BLaER1 (cell line): Measurements from ENCODE around the gene PRAME.
"Not testable (repeated sequence)": the region's sequence is repeated elsewhere in the genome, so short reads cannot be mapped to it uniquely, and the experiment has no call there.

Experiments
- H3K27ac ChIP-seq: shearing (Covaris generic); formaldehyde crosslinking; 2 replicates; pipeline ENCODE4 v1.8.1; 2022
- H3K27me3 ChIP-seq: shearing (Covaris generic); formaldehyde crosslinking; 2 replicates; pipeline ENCODE4 v1.8.1; 2022
- H3K36me3 ChIP-seq: shearing (Covaris generic); formaldehyde crosslinking; 2 replicates; pipeline ENCODE4 v1.8.1; 2022
- H3K4me1 ChIP-seq: shearing (Covaris generic); formaldehyde crosslinking; 2 replicates; pipeline ENCODE4 v1.8.1; 2022
- H3K4me2 ChIP-seq: shearing (Covaris generic); formaldehyde crosslinking; 2 replicates; pipeline ENCODE4 v1.8.1; 2022
- H3K4me3 ChIP-seq: shearing (Covaris generic); formaldehyde crosslinking; 2 replicates; pipeline ENCODE4 v1.8.1; 2022
- H3K9ac ChIP-seq: shearing (Covaris generic); formaldehyde crosslinking; 2 replicates; pipeline ENCODE4 v1.8.1; 2022
- H3K9me3 ChIP-seq: shearing (Covaris generic); formaldehyde crosslinking; 2 replicates; pipeline ENCODE4 v1.8.1; 2022
- H4K20me1 ChIP-seq: shearing (Covaris generic); formaldehyde crosslinking; 2 replicates; pipeline ENCODE4 v1.8.1; 2022
- Cebpa-rat ChIP-seq: shearing (Covaris generic); IDR thresholded peaks from 2 replicates; pipeline ENCODE4 v1.8.1; 2022

The PRAME gene

DNA sequence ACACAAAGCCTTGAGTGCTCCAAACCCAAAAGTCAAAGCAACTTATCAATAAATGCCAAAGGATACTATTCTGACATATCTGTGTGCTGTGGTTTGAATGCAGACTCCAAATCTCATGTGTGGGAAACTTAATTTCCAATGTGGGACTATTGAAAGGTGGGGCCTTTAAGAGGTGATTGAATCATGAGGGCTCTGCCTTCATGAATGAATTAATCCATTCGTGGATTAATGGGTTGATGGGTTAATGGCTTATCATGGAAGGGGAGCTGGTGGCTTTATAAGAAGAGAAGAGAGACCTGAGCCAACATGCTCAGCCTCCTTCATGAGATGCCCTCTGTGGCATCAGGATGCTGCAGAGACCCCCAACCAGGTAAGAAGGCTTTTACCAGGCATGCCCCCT lies 22.1 kb downstream of the PRAME start:
- Histone ChIP-seq H3K4me1 (no peaks in the 10 kb centered on the region), H3K27me3 (no peaks in the 10 kb centered on the region), H3K4me2 (no peak overlapping the region), H3K27ac (no peak overlapping the region), H4K20me1 (no peaks in the 10 kb centered on the region), H3K36me3 (no peaks in the 10 kb centered on the region), H3K9ac (no peak overlapping the region), H3K4me3 (no peak overlapping the region), H3K9me3 (no peaks in the 10 kb centered on the region)
- TF ChIP-seq Cebpa-rat = no peak

DNA sequence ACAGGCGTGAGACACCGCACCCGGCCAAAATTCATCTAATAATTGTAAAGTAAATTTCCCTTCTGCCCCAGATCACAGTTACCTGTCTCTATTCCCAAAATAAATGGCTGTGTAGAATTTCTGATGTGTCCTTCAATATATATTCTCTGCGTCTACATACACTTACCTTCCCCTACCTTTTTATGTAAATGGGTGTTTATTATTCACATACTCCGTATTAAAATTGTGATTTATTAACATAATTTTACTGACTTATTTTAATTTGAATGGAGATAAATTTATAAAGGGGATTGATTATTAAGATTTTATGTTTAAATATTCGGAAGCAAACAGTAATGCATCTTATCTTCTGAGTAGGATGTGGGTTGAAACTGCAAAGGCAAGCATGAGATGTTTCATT lies 22.6 kb downstream of the PRAME start:
- Histone ChIP-seq H3K9me3 (no peaks in the 10 kb centered on the region), H3K4me2 (no peak overlapping the region), H3K36me3 (no peaks in the 10 kb centered on the region), H3K4me3 (no peak overlapping the region), H3K4me1 (no peaks in the 10 kb centered on the region), H3K27me3 (no peaks in the 10 kb centered on the region), H4K20me1 (no peaks in the 10 kb centered on the region), H3K9ac (no peak overlapping the region), H3K27ac (no peak overlapping the region)
- no peak for TF ChIP-seq Cebpa-rat

DNA sequence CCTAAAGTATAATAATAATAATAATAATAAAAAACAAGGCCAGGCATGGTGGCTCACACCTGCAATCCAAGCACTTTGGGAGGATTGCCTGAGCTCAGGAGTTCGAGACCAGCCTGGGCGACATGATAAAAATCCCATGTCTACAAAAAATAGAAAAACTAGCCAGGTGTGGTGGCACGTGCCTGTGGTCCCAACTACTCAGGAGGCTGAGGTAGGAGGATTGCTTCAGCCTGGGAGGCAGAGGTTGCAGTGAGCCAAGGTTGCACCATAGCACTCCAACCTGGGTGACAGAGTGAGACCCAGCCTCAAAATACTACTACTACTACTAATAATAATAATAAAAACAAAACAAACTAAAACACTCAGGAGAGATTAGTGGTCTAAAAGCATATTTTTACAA lies 23.4 kb downstream of the PRAME start:
- Histone ChIP-seq H3K4me1 (no peaks in the 10 kb centered on the region), H4K20me1 (no peaks in the 10 kb centered on the region), H3K9me3 (no peaks in the 10 kb centered on the region), H3K9ac (no peak overlapping the region), H3K27ac (no peak overlapping the region), H3K4me2 (no peak overlapping the region), H3K27me3 (no peaks in the 10 kb centered on the region), H3K4me3 (no peak overlapping the region), H3K36me3 (no peaks in the 10 kb centered on the region)
- no peak for TF ChIP-seq Cebpa-rat

DNA sequence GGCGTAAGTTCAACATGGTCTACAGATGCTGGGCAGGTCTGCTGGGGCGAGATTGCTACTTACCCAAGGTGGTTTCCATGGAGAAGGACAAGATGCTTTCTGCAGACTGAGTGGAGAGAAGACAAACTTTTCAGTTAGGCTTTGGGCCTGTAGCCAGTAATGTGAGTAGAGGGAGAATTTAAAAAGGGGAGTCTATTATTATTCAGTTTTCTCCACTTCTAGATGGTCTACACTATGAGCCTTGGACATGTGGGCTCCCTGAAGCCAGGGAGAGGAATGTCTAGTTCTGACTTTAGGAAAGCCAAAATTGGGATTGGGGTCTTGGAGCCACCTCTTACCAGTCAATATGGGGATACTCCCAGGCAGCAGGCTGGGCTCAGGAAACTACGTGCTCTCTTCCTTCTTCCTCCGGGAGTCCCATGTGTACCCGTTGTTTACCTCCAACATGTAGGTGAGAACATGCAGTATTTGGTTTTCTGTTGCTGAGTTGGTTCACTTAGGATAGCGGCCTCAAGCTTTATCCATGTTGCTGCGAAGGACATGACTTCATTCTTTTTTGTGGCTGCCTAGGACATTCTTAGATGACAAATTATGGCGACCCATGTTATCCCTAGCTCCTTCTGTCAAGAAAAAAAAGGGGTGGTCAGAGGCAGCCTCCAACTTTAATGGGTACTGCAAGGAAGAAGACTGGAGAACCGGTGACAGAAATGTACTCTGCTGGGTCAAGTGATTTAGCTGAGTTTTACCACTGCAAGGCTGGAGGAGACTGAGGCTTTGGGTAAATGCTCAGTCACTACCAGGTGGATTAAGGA lies 24.3 kb downstream of the PRAME start:
- Histone ChIP-seq H3K4me3 (no peak overlapping the region), H3K27ac (no peak overlapping the region)

DNA sequence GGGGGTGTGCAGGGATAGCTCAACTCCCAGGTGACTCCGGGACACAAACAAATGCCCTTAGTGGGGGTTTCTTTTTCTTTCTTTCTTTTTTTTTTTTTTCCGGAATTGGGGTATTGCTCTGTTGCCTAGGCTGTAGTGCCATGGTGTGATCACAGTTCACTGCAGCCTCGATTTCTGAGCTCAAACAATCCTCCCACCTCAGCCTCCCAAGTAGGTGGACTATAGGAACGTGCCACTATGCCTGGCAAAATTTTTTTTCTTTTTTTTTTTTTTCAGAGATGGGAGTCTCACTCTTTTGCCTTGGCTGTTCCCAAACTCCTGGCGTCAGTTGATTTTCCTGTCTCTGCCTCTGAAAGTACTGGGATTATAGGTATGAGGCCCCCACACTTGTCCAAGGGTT lies 25.2 kb downstream of the PRAME start:
- Histone ChIP-seq H3K27ac (no peak overlapping the region), H3K9me3 (no peaks in the 10 kb centered on the region), H3K36me3 (no peaks in the 10 kb centered on the region), H3K9ac (no peak overlapping the region), H3K4me2 (no peak overlapping the region), H3K27me3 (no peaks in the 10 kb centered on the region), H3K4me3 (no peak overlapping the region), H3K4me1 (no peaks in the 10 kb centered on the region), H4K20me1 (no peaks in the 10 kb centered on the region)
- TF ChIP-seq Cebpa-rat = no peak

More for the DNA sequence above, 24.3 kb downstream of the PRAME start:
- Histone ChIP-seq H3K9me3 (no peaks in the 10 kb centered on the region), H3K4me2 (no peak overlapping the region), H3K27me3 (no peaks in the 10 kb centered on the region), H3K4me1 (no peaks in the 10 kb centered on the region), H4K20me1 (no peaks in the 10 kb centered on the region), H3K9ac (no peak overlapping the region), H3K36me3 (no peaks in the 10 kb centered on the region)
- TF ChIP-seq Cebpa-rat = no peak

DNA sequence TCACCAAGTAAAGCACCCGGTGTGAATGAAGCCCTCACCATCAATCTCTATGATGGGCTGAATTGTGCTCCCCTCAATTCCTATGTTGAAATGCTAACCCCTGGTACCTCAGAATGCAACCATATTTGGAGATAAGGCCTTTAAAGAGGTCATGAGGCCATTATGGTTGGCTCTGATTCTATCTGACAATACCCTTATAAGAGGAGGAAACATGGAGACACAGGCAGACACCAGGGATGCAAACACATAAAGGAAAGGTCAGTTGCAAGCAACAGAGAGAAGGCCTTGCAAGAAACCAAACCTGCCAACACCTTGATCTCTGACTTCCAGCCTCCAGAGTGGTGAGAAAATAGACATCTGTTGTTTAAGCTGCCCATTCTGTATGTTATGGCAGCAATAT lies 25.6 kb downstream of the PRAME start:
- Histone ChIP-seq H3K36me3 (no peaks in the 10 kb centered on the region), H3K4me1 (no peaks in the 10 kb centered on the region), H3K4me2 (no peak overlapping the region), H3K27me3 (no peaks in the 10 kb centered on the region), H3K4me3 (no peak overlapping the region), H3K9ac (no peak overlapping the region), H4K20me1 (no peaks in the 10 kb centered on the region), H3K9me3 (no peaks in the 10 kb centered on the region), H3K27ac (no peak overlapping the region)
- no peak for TF ChIP-seq Cebpa-rat

DNA sequence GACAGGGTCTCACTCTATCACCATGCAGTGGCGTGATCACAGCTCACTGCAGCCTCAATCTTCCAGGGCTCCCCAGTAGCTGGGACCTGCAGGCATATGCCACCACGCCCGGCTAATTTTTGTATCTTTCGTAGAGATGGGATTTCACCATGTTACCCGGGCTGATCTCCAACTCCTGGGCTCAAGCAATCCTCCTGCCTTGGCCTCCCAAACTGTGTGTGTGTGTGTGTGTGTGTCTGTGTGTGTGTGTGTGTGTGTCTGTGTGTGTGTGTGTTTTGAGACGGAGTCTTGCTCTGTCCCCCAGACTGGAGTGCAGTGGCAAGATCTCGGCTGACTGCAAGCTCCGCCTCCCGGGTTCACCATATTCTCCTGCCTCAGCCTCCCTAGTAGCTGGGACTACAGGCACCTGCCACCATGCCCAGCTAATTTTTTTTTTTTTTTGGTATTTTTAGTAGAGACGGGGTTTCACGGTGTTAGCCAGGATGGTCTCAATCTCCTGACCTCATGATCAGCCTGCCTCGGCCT lies 26.5 kb downstream of the PRAME start:
- H3K9ac ChIP-seq, H3K27me3 ChIP-seq, H3K4me2 ChIP-seq, H3K4me1 ChIP-seq, H3K36me3 ChIP-seq, H3K4me3 ChIP-seq, H3K27ac ChIP-seq, H4K20me1 ChIP-seq, H3K9me3 ChIP-seq: not testable (repeated sequence)

DNA sequence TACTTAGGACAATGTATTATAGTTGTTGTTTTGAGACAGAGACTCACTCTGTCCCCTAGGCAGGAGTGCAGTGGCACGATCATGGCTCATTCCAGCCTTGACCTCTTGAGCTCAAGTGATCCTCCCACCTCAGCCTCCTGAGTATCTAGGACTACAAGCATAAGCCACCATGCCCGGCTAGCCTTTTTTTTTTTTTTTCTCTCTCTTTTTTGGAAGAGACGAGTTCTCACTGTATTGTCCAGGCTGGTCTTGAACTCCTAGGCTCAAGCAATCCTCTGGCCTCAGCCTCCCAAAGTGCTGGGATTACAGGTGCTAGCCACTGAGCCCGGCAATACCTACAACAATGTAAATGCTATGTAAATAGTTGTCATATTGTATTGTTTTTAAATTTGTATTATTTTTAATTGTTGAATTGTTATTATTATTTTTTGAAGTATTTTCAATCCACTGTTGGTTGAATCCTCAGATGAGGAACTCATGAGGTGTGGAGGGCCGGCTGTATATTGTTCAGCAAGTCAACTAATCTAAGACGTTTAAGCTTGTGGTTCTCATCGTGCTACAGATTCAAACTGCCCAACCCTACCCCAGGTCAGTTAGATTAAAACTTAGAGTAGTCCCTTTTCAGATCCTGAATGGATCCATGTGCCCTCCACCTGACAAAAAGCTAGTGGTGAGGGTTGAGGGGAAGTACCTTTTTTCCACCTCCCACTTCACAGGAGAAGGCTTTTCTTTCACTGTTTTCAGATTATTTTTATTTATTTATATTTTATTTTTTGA lies 27.1 kb downstream of the PRAME start:
- H3K27ac ChIP-seq = no peak overlapping the region
- H3K4me3 ChIP-seq = no peak overlapping the region
- H3K4me1 ChIP-seq = no peaks in the 10 kb centered on the region
- no peaks in the 10 kb centered on the region for H3K9me3 ChIP-seq
- no peaks in the 10 kb centered on the region for H3K36me3 ChIP-seq
- no peak for TF ChIP-seq Cebpa-rat
- H3K9ac ChIP-seq = no peak overlapping the region
- no peaks in the 10 kb centered on the region for H4K20me1 ChIP-seq
- H3K27me3 ChIP-seq = no peaks in the 10 kb centered on the region
- no peak overlapping the region for H3K4me2 ChIP-seq

DNA sequence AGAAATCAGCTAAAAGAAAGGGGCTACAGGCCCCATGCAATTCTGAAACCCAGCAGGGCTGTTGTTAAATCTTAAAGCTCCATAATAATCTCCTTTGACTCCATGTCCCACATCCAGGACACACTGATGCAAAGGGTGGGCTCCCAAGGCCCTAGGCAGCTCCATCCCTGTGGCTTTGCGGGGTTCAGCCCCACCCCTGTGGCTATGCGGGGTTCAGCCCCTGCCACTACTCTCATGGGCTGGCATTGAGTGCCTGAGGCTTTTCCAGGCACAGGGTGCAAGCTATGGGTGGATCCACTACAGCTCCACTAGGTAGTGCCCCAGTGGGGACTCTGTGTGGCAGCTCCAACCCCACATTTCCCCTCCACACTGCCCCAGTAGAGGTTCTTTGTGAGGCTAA lies 30.3 kb downstream of the PRAME start:
- Histone ChIP-seq H3K27me3 (no peaks in the 10 kb centered on the region), H3K4me3 (no peak overlapping the region)
- TF ChIP-seq Cebpa-rat = no peak

DNA sequence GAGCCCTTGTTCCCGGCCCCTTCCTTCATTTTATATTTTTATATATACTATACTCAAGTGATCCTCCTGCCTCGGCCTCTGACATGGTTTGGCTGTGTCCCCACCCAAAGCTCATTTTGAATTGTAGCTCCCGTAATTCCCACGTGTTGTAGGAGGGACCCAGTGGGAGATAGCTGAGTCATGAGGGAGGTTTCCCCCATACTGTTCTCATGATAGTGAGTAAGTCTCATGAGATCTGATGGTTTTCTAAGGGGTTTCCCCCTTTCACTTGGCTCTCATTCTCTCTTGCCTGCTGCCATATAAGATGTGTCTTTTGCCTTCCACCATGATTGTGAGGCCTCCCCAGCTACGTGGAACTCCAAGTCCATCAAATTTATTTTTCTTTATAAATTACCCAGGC lies 31.8 kb downstream of the PRAME start:
- H3K36me3 ChIP-seq = no peaks in the 10 kb centered on the region
- no peaks in the 10 kb centered on the region for H3K27me3 ChIP-seq
- TF ChIP-seq Cebpa-rat = no peak
- peaks cover 4% of the 10 kb centered on the region; the same call in 1 of the 2 replicates for H3K4me1 ChIP-seq
- no peak overlapping the region for H3K9ac ChIP-seq
- no peak overlapping the region for H3K4me2 ChIP-seq
- H3K9me3 ChIP-seq = no peaks in the 10 kb centered on the region
- H4K20me1 ChIP-seq = no peaks in the 10 kb centered on the region
- H3K4me3 ChIP-seq = no peak overlapping the region
- H3K27ac ChIP-seq = no peak overlapping the region

More for the DNA sequence above, 30.3 kb downstream of the PRAME start:
- H3K9ac ChIP-seq = no peak overlapping the region
- H4K20me1 ChIP-seq = no peaks in the 10 kb centered on the region
- H3K9me3 ChIP-seq = no peaks in the 10 kb centered on the region
- no peak overlapping the region for H3K4me2 ChIP-seq
- no peaks in the 10 kb centered on the region for H3K36me3 ChIP-seq
- H3K4me1 ChIP-seq = peaks cover 4% of the 10 kb centered on the region; the same call in 1 of the 2 replicates
- H3K27ac ChIP-seq = no peak overlapping the region
